ENCODE results near the gene TMEM185B.

GRCh38 chr2:120256651-120257000 is 33.4 kb upstream of the TMEM185B start:
- TF ChIP-seq POLR2AphosphoS5 (IDR thresholded peaks at IDR 0.05; ENCODE audit: low read depth, low read length) (no peak), TAF1 (IDR thresholded peaks at IDR 0.05; ENCODE audit: borderline replicate concordance, low read depth, low read length) (no peak), POLR2A (IDR thresholded peaks at IDR 0.05; ENCODE audit: low read depth, low read length) (no peak)
